HCT116 (cell line): ENCODE measurements around the gene PI16. TPM values are rescaled to one million over a fixed set of nuclear protein-coding genes. Genes with fewer than 3 reads are reported as not detected.

Experiments used
- ATAC-seq: fragments of 200-7000 bp; cut with Tn5 transposase; 2 replicates; pipeline ENCODE4 v1.9.1; 2020; ENCODE audit warnings: mild to moderate bottlenecking, moderate library complexity
- BruUV-seq: library from RNA; stranded (reverse); fragments of 400-500 nt; replicated peaks from 2 replicates; lab custom pipeline; 2021; lab: Mats Ljungman, UMichigan
- CTCF ChIA-PET: fragments of 300-600 bp; sonication (Branson Sonifier 250); formaldehyde crosslinking; loops from one replicate; lab custom pipeline; 2021; ENCODE audit warnings: antibody characterized with exemption; lab: Charles Lee
- POLR2A ChIA-PET: fragments of 300-600, 350-600 bp; sonication (Branson Sonifier 250); formaldehyde crosslinking; loops from one replicate; lab custom pipeline; 2021; ENCODE audit warnings: antibody characterized with exemption; lab: Charles Lee
- RAD21 ChIA-PET, 2 experiments: fragments of 300-600 bp; sonication (Branson Sonifier 250); formaldehyde crosslinking; loops; one replicate each; lab custom pipeline; 2023; ENCODE audit warnings: low total read pairs in 2 of 2; ENCODE audit not compliant: uncharacterized antibody in 2 of 2, unreplicated experiment in 2 of 2, low non-redundant PET in 1 of 2; lab: Charles Lee
- DNase-seq: peaks from one replicate; pipeline ENCODE4 v3.0.0-alpha.2; 2010; ENCODE audit warnings: low read depth, low spot score
- H2AFZ ChIP-seq: fragments of 200-600 bp; shearing (Covaris generic), sonication (generic); 2 replicates; pipeline ENCODE4 v1.6.1; 2017; ENCODE audit warnings: low read depth, mixed run types, mixed read lengths, antibody characterized with exemption, low read length; ENCODE audit not compliant: poor library complexity, severe bottlenecking
- H3K27ac ChIP-seq: 2 replicates; pipeline ENCODE4 v1.5.1; 2012; ENCODE audit warnings: low read depth, low read length
- H3K27me3 ChIP-seq: fragments of 200-600 bp; sonication (generic); 2 replicates; pipeline ENCODE4 v1.6.1; 2016; ENCODE audit warnings: mixed run types, low read length, mixed read lengths; ENCODE audit not compliant: insufficient read depth
- H3K36me3 ChIP-seq, 2 experiments: fragments of 200-500 bp in 1 of 2; fragments of 200-600 bp in 1 of 2; sonication (Bioruptor generic) in 1 of 2; sonication (generic) in 1 of 2; 2 replicates each; pipeline versions ENCODE4 v1.5.1 to v1.6.1; 2014 to 2016; ENCODE audit warnings: low read length in 2 of 2, inconsistent platforms in 1 of 2, mixed read lengths in 1 of 2, mixed run types in 1 of 2; ENCODE audit not compliant: insufficient read depth in 2 of 2, control insufficient read depth in 1 of 2
- H3K4me1 ChIP-seq, 2 experiments: fragments of 200-600 bp in 1 of 2; sonication (generic) in 1 of 2; 2 replicates each; pipeline versions ENCODE4 v1.5.1 to v1.6.1; 2012 to 2017; ENCODE audit warnings: low read length in 2 of 2, inconsistent platforms in 1 of 2, mild to moderate bottlenecking in 1 of 2, mixed read lengths in 1 of 2, mixed run types in 1 of 2, moderate library complexity in 1 of 2; ENCODE audit not compliant: insufficient read depth in 2 of 2, control insufficient read depth in 1 of 2
- H3K4me2 ChIP-seq: fragments of 200-600 bp; sonication (generic); 2 replicates; pipeline ENCODE4 v1.6.1; 2017; ENCODE audit warnings: mixed run types, low read length, mixed read lengths
- H3K4me3 ChIP-seq, 2 experiments: fragments of 200-600 bp in 1 of 2; sonication (generic) in 1 of 2; replicated peaks in 1 of 2; 2 replicates each; pipeline ENCODE4 v1.5.1; 2011 to 2016; ENCODE audit warnings: low read length in 2 of 2, control low read depth in 1 of 2, low read depth in 1 of 2, mild to moderate bottlenecking in 1 of 2, mixed read lengths in 1 of 2, mixed run types in 1 of 2
- H3K79me2 ChIP-seq: fragments of 200-600 bp; sonication (generic); 2 replicates; pipeline ENCODE4 v1.6.1; 2017; ENCODE audit warnings: mild to moderate bottlenecking, mixed run types, low read length, moderate library complexity, mixed read lengths; ENCODE audit not compliant: insufficient read depth
- H3K9ac ChIP-seq: fragments of 200-600 bp; sonication (generic); 2 replicates; pipeline ENCODE4 v1.6.1; 2016; ENCODE audit warnings: low read length, mixed read lengths
- H3K9me2 ChIP-seq: fragments of 200-600 bp; sonication (generic), shearing (Covaris generic); 2 replicates; pipeline ENCODE4 v1.6.1; 2017; ENCODE audit warnings: mixed run types, mild to moderate bottlenecking, moderate library complexity; ENCODE audit not compliant: insufficient read depth
- H3K9me3 ChIP-seq, 2 experiments: fragments of 200-500 bp in 1 of 2; fragments of 200-600 bp in 1 of 2; sonication (Bioruptor generic) in 1 of 2; sonication (generic) in 1 of 2; 2 replicates each; pipeline ENCODE4 v1.6.1; 2014 to 2017; ENCODE audit warnings: low read length in 2 of 2, mixed read lengths in 2 of 2, inconsistent platforms in 1 of 2, low read depth in 1 of 2, mild to moderate bottlenecking in 1 of 2, mixed run types in 1 of 2, moderate library complexity in 1 of 2; ENCODE audit not compliant: control insufficient read depth in 1 of 2, insufficient read depth in 1 of 2
- H4K20me1 ChIP-seq: fragments of 200-600 bp; sonication (generic), shearing (Covaris generic); 2 replicates; pipeline ENCODE4 v1.6.1; 2017; ENCODE audit warnings: mixed run types, mild to moderate bottlenecking, moderate library complexity; ENCODE audit not compliant: insufficient read depth
- CBX3 ChIP-seq: IDR thresholded peaks from 2 replicates; pipeline ENCODE4 v1.6.1; 2012; ENCODE audit warnings: low read depth
- CEBPB ChIP-seq: IDR thresholded peaks from 2 replicates; pipeline ENCODE4 v1.6.1; 2012; ENCODE audit warnings: low read depth
- ELF1 ChIP-seq: IDR thresholded peaks from 2 replicates; pipeline ENCODE4 v1.6.1; 2012; ENCODE audit warnings: low read depth, borderline replicate concordance
- FOSL1 ChIP-seq: IDR thresholded peaks from 2 replicates; pipeline ENCODE4 v1.6.1; 2012; ENCODE audit warnings: low read depth
- RAD21 ChIP-seq: IDR thresholded peaks from 2 replicates; pipeline ENCODE4 v1.6.1; 2012; ENCODE audit warnings: low read depth, mild to moderate bottlenecking
- SIN3A ChIP-seq: IDR thresholded peaks from 2 replicates; pipeline ENCODE4 v1.6.1; 2012; ENCODE audit warnings: low read depth
- SRF ChIP-seq: IDR thresholded peaks from 2 replicates; pipeline ENCODE4 v1.6.1; 2012; ENCODE audit warnings: low read depth
- TCF7L2 ChIP-seq: IDR thresholded peaks from 2 replicates; pipeline ENCODE4 v1.7.0; 2011; ENCODE audit warnings: borderline replicate concordance, inconsistent platforms; ENCODE audit not compliant: insufficient read depth, insufficient read length; ENCODE audit errors: extremely low read depth
- ZFX ChIP-seq: fragments of 450-650 bp; IDR thresholded peaks from 2 replicates; pipeline ENCODE4 v1.6.1; 2017
- ZNF274 ChIP-seq: fragments of 200-500 bp; sonication (Bioruptor generic); IDR thresholded peaks from 2 replicates; pipeline ENCODE4 v1.6.1; 2014; ENCODE audit warnings: mild to moderate bottlenecking, low read depth, low read length, inconsistent platforms
- intact Hi-C: fragments of 100-400 bp; cut with micrococcal nuclease; formaldehyde crosslinking; loops from 2 replicates; pipeline ENCODE4 v1.10.0; 2022
- total RNA-seq: library from RNA; stranded (reverse); gene quantifications from one replicate; pipeline ENCODE4 v1.2.1, GENCODE V29; 2021; ENCODE audit not compliant: unreplicated experiment
- TF ChIP-seq, protein P1 (sequence below), 3 experiments: fragments of 200-600 bp in 1 of 3; sonication (generic) in 1 of 3; IDR thresholded peaks in 2 of 3; conservative IDR thresholded peaks in 1 of 3; 2 replicates each; pipeline ENCODE4 v1.5.1; 2012 to 2017; ENCODE audit warnings: low read depth in 2 of 3, low read length in 2 of 3, antibody characterized with exemption in 1 of 3, borderline replicate concordance in 1 of 3, control low read depth in 1 of 3, mild to moderate bottlenecking in 1 of 3, mixed read lengths in 1 of 3, mixed run types in 1 of 3, moderate library complexity in 1 of 3; ENCODE audit not compliant: insufficient read depth in 1 of 3
- TF ChIP-seq, protein P2 (sequence below): IDR thresholded peaks from 2 replicates; pipeline ENCODE4 v1.6.1; 2012; ENCODE audit warnings: low read depth

Gene PI16
- total RNA-seq, 1 experiment from 2014 or later, result 0.59 TPM

DNA sequence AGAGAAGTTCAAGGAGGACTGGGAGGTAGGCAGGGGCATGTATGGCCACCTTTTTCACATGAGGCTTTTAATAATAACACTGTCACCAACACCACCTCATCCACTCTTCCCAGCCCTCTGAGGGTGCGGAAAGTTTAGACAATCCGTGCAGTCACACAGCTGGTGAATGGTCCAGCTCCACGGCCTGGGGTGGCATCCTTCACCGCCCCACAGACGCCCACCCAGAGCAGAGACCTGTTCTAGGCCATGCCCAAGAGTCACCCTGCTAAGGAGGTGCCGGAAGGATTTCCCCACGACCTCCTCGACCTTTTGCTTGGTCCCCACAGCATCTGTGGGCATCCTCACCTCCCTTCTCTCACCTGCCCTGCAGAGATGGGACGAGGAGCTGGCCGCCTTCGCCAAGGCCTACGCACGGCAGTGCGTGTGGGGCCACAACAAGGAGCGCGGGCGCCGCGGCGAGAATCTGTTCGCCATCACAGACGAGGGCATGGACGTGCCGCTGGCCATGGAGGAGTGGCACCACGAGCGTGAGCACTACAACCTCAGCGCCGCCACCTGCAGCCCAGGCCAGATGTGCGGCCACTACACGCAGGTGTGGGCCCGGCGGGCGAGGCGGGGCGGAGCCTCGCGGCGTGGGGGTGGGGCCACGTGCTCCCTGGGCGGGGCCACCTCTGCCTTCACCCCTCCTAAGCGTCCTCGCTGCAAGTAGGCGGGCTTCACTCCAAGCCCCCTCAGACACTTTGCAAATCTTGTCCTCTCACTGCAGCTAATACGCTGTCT, 4.4 kb downstream of the PI16 start:
- Histone ChIP-seq H3K27me3 (no peaks in the 10 kb centered on the region), H3K9me2 (no peaks in the 10 kb centered on the region), H2AFZ (peak overlapping the region; percentile 35), H4K20me1 (no peaks in the 10 kb centered on the region), H3K27ac (no peak overlapping the region), H3K9ac (no peak overlapping the region), H3K4me2 (peak overlapping the region; percentile 35), H3K79me2 (no peaks in the 10 kb centered on the region), H3K36me3 (no peaks in the 10 kb centered on the region), H3K4me3 (no peak overlapping the region), H3K9me3 (no peaks in the 10 kb centered on the region), H3K4me1 (peaks cover 15 to 57% of the 10 kb centered on the region in 2 experiments)
- no peak for DNase-seq
- no TSS peak for BruUV-seq
- intact Hi-C loops, result no loop called here
- POLR2A ChIA-PET, result no interaction called here
- TF ChIP-seq CEBPB, result no peak
- TF ChIP-seq, protein P1, sequence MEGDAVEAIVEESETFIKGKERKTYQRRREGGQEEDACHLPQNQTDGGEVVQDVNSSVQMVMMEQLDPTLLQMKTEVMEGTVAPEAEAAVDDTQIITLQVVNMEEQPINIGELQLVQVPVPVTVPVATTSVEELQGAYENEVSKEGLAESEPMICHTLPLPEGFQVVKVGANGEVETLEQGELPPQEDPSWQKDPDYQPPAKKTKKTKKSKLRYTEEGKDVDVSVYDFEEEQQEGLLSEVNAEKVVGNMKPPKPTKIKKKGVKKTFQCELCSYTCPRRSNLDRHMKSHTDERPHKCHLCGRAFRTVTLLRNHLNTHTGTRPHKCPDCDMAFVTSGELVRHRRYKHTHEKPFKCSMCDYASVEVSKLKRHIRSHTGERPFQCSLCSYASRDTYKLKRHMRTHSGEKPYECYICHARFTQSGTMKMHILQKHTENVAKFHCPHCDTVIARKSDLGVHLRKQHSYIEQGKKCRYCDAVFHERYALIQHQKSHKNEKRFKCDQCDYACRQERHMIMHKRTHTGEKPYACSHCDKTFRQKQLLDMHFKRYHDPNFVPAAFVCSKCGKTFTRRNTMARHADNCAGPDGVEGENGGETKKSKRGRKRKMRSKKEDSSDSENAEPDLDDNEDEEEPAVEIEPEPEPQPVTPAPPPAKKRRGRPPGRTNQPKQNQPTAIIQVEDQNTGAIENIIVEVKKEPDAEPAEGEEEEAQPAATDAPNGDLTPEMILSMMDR (IDR thresholded peaks at IDR 0.05 in 2 of 3, conservative IDR thresholded peaks at IDR 0.05 in 1 of 3; ENCODE audit: borderline replicate concordance in 1 of 3, insufficient read depth in 1 of 3, low read depth in 2 of 3, low read length in 2 of 3), result 0 out of 6 replicates have a peak, but pooled peaks of 2 of the 3 experiments have one; percentile 5 to 11
- TF ChIP-seq SIN3A, result no peak
- RAD21 ChIA-PET, result no interaction called here
- CTCF ChIA-PET, result no interaction called here
- ATAC-seq, result peak; percentile 80

DNA sequence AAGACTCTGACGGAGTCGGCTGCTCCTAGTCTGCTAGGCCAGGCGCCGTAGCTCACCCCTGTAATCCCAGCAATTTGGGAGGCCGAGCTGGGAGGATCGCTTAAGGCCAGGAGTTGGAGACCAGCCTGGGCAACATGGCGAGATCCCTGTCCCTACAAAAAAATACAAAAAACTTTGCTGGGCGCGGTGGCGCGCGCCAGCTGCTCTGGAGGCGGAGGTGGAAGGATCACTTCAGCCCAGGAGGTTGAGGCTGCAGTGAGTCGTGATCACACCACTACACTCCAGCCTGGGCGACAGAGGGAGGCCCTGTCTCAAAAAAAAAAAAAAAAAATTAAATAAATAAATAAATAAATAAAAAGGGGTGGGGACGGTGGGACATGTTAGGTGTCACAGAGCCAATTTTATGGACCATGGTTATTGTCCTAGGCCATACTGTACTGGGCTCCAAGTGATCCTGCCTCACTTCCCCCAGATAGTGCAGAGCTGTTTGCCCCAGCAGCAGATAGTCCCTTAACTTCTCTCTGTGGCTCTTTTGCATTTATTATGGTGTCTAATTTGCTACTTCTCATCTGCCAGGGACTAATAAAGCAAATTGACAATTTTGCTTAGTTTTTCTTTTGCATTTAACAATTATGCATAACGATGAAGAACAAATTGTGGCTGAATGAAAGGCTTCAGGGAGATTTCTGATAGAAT, 5.2 kb downstream of the PI16 start:
- TF ChIP-seq ZFX (no peak), ELF1 (no peak), FOSL1 (no peak), CBX3 (no peak), TCF7L2 (no peak), SRF (no peak), RAD21 (no peak), ZNF274 (no peak), SIN3A (no peak)
- TF ChIP-seq, protein P2, sequence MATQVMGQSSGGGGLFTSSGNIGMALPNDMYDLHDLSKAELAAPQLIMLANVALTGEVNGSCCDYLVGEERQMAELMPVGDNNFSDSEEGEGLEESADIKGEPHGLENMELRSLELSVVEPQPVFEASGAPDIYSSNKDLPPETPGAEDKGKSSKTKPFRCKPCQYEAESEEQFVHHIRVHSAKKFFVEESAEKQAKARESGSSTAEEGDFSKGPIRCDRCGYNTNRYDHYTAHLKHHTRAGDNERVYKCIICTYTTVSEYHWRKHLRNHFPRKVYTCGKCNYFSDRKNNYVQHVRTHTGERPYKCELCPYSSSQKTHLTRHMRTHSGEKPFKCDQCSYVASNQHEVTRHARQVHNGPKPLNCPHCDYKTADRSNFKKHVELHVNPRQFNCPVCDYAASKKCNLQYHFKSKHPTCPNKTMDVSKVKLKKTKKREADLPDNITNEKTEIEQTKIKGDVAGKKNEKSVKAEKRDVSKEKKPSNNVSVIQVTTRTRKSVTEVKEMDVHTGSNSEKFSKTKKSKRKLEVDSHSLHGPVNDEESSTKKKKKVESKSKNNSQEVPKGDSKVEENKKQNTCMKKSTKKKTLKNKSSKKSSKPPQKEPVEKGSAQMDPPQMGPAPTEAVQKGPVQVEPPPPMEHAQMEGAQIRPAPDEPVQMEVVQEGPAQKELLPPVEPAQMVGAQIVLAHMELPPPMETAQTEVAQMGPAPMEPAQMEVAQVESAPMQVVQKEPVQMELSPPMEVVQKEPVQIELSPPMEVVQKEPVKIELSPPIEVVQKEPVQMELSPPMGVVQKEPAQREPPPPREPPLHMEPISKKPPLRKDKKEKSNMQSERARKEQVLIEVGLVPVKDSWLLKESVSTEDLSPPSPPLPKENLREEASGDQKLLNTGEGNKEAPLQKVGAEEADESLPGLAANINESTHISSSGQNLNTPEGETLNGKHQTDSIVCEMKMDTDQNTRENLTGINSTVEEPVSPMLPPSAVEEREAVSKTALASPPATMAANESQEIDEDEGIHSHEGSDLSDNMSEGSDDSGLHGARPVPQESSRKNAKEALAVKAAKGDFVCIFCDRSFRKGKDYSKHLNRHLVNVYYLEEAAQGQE, result no peak
- TF ChIP-seq, all 23 proteins: peak for 0
- Histone ChIP-seq H3K27ac (no peak overlapping the region), H3K4me1 (peaks cover 15 to 59% of the 10 kb centered on the region in 2 experiments), H3K79me2 (no peaks in the 10 kb centered on the region), H3K36me3 (no peaks in the 10 kb centered on the region), H2AFZ (peak overlapping the region; percentile 35), H3K9me2 (no peaks in the 10 kb centered on the region), H4K20me1 (no peaks in the 10 kb centered on the region), H3K4me3 (no peak overlapping the region), H3K9me3 (no peaks in the 10 kb centered on the region), H3K27me3 (no peaks in the 10 kb centered on the region), H3K4me2 (peak overlapping the region; percentile 61), H3K9ac (no peak overlapping the region)
- ChIA-PET CTCF (no interaction called here), RAD21 (no interaction called here), POLR2A (no interaction called here)
- no TSS peak for BruUV-seq
- no peak for DNase-seq
- no peak for ATAC-seq
- intact Hi-C loops, result no loop called here
